Stimulated activated CD8-positive, alpha-beta memory T cell treated with anti-CD3 and anti-CD28 coated beads, Interleukin-4, amount 100 ng/mL, for 4 hours (primary cell): ENCODE results near the gene PVRIG.
"Not testable (repeated sequence)": the region's sequence is repeated elsewhere in the genome, so short reads cannot be mapped to it uniquely, and the experiment has no call there.

Source experiments
- DNase-seq, 2 donors: peaks; one replicate each; pipeline ENCODE4 v3.0.0-alpha.2; 2020; ENCODE audit warnings: low read depth in 2 of 2, low spot score in 1 of 2

PVRIG gene

DNA sequence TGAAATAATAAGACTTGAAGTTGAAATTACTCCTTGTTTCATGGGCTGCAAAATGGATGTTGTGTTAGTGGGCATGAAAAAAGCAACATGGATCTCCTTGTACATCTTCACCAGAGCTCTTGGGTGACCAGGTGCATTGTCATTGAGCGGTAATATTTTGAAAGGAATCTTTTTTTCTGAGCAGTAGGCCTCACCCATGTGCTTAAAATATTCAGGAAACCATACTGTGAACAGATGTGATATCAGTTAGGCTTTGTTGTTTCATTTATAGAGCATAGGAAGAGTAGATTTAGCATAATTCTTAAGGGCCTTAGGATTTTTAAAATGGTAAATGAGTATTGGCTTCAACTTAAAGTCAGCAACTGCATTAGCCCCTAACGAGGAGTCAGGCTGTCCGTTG, 26.8 kb upstream of the PVRIG start:
- no peak for DNase-seq

DNA sequence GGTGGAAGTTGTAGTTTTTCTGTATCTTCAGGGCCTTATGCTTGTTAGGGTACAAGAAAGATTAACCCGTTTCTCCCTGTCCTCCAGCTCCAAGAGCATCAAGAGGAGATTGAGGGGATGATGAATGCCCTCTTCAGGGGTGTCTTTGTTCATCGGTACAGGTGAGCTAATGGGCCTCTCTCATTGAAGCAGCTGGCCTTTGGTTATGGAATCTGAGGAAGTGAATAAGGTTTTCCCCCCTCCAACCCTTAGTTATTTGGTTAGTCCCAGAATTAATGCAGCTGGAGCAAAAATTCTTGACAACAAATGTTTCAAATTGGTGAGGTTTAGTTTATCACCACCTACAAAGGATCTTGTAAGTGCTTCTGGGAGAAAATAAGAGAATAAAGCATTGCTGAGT, 24.5 kb upstream of the PVRIG start:
- DNase-seq, result no peak

DNA sequence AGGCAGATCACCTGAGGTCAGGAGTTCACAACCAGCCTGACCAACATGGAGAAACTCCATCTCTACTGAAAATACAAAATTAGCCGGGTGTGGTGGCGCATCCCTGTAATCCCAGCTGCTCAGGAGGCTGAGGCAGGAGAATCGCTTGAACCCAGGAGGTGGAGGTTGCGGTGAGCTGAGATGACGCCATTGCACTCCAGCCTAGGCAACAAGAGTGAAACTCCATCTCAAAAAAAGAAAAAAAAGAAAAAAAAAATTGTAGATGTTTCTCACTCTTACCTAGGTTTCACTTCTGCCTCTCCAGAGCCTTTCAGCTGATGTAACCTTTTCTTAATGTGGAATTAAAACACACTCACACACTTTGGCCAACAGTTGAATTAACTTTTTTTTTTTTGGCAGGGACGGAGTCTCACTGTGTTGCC, 23.8 kb upstream of the PVRIG start:
- DNase-seq, result not testable (repeated sequence)

DNA sequence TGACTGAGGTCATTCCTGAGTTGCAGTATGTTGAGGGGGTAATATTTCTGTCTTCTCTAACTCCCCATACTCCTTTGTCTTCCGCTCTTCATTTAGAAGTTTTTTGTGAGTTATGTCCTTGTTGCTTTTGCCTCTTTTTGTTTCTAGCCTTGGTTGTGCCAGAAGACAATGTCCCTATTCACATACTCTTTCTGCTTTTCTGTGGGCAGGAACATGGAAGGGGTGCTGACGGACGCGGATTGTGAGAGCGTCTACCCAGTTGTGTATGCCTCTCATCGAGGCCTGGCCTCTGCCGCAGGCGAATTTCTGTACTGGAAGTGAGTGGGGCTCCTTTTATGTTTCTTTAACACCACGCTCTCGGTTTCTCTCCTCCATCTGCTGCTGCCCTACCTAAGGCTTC, 21.5 kb upstream of the PVRIG start:
- DNase-seq, result no peak

DNA sequence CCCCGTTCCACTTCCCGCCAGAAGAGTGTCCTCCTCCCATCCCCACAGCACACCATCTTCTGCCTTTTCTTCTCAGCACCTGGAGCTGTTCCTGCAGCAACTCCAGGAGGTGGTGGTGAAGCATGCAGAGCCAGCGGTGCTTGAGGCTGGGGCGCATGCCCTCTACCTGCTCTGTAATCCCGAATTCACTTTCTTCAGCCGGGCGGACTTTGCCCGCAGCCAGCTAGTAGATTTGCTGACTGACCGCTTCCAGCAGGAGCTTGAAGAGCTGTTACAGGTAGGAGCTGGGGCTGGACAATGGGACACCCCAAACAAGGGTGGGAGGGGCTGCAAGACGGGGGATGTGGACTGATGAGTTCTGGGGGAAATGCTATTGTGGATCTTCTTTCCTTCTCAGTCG, 19.1 kb upstream of the PVRIG start:
- DNase-seq, result no peak

DNA sequence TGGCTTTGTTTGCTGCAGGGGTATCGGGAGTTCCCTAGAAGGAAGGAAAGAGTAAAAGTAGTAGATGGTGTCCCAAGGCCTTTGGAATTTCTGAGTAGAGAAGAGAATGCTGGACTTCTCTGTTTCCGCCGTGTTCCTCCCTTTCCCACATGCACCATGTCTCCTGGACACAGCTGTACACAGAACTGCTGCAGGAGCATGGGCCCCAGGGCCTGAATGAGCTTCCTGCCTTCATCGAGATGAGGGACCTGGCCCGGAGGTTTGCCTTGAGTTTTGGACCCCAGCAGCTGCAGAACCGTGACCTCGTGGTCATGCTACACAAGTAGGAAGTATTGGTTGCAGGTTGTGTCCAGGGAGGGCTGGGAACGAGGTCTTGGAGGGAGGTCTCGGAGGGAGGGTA, 15.3 kb upstream of the PVRIG start:
- no peak for DNase-seq

DNA sequence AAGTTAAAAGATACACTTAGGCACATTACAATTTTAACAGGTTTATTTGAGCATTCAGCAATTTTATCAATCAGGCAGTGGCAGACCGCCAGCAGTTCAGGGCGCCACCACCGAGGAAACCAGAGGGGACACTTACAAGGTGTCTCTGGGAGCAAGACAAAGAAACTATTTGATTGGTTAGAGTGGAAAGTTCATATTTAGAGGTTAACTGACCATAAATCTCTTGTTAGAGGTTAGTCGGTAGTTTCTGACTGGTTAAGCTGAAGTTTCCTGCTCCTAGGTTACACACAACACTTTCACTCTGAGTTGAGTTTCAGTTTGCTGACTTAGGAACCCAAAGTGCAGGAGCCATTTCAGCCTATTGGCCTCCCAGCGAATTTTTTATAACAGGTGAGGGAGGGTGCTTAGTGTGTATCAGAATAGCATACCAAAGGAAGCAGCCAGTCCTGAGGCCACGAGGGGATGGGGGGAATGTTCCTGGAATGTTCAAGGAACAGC, 10.8 kb upstream of the PVRIG start:
- DNase-seq, result no peak

DNA sequence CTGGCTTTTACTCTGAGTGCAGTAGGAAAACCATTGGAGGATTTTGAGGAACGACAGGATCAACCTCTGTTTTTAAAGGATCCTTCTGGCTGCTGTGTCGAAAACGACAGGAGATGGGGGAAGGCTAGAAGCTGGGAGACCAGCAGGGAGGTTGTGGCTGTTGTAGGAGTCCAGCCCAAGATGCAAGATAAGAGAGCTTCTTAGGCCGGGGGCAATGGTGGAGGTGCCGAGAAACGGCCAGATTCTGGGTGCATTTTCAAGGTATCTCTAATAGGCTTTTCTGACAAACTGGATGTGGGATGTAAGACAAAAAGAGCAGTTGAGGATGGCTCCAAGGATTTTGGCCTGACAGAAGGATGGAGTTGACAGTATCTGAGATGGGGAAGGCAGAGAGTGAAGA, 10.3 kb upstream of the PVRIG start:
- no peak for DNase-seq

DNA sequence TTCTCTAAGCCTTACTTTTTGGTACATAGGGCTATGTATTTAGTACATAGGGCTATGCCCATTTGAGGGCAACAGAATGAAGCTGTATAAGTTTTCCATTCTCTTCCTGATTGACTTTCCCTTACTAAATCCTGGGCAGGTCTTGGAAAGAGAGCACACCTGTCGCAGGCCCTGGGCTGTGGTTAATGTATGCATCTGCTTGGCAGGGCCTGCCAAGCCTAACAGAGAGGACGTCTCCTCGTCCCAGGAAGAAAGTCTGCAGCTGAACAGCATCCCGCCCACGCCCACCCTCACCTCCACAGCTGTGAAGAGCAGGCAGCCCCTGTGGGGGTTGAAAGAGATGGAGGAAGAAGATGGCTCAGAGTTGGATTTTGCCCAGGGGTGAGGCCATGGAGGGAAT, 8.9 kb upstream of the PVRIG start:
- no peak for DNase-seq

DNA sequence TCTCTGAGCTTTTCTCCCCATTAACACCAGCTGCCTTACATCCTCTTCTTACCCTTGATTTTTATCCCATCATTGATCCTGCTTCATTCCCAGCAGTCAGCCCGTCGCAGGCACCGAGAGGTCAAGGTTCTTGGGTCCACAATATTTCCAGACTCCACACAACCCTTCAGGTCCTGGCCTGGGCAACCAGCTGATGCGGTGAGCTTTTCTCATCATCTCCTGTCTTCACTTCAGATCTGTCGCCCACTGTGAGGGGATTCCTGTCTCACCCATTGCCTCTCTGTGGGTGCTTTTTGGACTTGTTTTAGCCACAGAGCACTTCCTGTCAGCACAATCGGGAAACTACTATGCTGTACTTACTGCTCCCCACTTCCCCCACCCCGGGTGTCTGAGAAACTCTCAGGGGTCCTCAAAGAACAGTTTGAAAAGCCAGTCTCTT, 8.4 kb upstream of the PVRIG start:
- DNase-seq, result no peak

DNA sequence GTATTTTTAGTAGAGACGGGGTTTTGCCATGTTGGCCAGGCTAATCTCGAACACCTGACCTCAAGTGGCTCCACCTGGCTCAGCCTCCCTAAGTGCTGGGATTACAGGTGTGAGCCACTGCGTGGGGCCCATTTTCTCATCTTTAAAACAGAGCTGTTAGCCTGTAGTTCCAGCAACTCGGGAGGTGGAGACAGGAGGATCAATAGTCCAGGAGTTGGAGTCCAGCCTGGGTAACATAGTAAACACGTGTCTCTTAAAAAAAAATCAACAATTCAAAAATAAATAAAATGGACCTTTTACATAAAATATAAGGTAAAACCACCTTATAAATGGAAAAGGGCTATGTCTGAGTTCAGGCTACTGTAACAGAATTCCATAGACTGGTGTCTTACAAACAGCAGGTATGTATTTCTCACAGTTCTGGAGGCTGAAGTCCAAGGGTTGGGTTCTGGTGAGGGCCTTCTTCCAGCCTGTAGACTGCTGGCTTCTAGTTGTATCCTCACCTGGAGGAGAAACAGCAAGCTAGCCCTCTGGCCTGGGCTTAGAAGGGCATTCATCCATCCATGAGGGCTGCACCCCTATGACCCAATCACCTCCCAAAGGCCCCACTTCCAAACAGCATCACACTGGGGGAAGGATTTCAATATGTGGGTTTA, 7.0 kb upstream of the PVRIG start:
- DNase-seq, result no peak

DNA sequence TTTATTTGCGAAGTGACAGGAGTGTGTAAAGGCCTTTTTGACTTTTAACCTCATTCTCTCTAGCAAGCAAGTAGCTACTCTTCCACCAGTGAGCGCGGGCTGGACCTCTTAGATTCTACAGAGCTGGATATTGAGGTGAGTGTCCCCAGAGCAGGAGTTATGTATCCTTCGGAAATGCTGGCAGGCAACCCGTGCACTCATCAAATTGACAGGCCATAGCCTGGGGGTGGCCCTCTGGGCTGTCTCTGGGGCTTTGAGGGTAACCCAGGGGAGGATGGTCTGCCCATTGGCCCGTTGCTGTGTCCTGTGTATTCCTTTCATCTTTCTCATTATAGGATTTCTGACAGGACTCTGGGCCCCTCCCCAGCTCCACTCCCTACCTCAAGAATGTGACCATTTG, 6.1 kb upstream of the PVRIG start:
- DNase-seq, result no peak

DNA sequence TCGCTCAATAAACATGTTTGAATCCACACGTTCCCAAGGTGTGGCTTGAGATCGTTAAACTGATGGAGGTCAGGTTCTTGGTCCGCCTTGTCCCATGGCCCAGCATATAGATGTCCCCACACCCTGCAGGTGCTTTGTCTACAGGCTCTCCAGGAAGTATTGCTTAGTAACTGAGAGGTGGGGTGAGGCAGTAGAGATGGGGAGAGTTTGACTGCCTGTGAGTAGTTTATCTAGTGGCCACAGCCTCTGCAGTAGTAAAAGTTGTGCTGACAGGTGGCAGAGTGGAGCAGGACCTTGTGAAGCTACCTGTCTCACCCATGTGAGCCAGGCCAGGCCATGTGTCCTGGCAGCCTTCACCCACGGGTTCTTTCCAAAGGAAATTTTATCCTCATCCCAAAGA, 5.4 kb upstream of the PVRIG start:
- DNase-seq, result not testable (repeated sequence)

DNA sequence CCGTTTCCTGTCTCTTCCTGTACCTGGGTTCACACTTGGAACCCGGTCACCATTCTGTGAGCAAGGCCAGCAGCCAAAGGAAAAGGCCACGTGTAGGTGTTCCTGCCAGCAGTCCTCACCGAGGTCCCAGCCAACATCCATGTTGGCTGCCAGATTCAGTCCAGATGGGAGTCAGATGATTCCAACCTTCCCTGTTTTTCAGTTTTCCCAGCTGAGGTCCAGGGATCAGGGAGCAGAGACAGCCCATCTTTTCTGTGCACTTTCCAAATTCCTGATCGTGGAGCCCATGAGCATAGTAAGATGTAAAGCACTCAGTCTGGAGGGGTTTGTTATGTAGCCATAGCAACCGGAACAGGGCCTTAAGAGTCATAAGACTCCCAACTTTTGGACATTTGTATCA, 3.9 kb upstream of the PVRIG start:
- DNase-seq, result no peak

DNA sequence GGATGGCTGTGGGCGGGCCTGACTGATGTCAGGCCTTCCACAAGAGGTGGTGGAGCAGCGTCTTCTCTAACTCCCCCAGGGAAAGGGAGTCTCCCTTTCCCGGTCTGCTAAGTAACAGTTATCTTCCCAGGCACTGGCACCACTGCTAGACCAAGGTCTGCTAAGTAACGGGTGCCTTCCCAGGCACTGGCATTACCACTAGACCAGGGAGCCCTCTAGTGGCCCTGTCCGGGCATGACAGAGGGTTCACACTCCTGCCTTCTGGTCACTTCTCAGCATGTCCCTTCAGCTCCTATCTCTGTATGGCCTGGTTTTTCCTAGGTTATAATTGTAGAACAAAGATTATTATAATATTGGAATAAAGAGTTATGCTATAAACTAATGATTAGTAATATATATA, 1.8 kb upstream of the PVRIG start:
- DNase-seq, result peak; percentile 50 to 53

DNA sequence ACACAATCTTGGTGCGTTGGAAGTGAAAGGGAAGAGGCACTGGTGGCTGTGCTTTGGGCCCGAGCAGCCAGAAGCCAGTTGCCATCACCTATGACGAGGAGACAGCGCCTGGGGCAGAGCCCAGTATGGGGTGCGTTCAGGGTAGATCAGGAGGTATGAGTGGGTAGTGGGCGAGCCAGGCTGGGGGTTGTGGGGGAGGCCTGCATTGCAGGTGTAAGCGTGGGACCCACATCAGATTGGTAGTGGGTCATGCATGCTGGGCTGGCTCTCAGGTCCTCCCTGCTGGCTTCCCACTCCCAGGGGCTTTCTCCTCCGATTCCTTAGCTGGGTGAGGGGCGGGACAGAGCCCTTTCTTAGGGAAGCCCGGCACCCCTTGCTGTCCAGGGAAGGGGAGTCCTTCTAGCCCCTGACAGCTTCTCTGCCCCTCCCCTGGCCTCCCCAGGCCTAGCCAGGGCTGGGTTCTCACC, 445 bp upstream of the PVRIG start:
- DNase-seq, result no peak

DNA sequence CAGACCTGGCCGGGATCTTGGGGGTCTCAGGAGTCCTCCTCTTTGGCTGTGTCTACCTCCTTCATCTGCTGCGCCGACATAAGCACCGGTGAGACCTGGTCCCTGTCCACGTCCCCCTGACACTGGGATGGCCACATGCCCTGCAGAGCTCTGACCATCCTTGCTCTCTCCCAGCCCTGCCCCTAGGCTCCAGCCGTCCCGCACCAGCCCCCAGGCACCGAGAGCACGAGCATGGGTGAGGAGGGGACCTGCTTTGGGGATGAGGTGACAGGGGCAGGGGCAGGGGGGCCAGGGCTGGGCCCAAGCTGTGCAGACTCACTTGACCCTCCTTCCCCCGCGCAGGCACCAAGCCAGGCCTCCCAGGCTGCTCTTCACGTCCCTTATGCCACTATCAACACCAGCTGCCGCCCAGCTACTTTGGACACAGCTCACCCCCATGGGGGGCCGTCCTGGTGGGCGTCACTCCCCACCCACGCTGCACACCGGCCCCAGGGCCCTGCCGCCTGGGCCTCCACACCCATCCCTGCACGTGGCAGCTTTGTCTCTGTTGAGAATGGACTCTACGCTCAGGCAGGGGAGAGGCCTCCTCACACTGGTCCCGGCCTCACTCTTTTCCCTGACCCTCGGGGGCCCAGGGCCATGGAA, 959 bp downstream of the PVRIG start:
- DNase-seq, result no peak

DNA sequence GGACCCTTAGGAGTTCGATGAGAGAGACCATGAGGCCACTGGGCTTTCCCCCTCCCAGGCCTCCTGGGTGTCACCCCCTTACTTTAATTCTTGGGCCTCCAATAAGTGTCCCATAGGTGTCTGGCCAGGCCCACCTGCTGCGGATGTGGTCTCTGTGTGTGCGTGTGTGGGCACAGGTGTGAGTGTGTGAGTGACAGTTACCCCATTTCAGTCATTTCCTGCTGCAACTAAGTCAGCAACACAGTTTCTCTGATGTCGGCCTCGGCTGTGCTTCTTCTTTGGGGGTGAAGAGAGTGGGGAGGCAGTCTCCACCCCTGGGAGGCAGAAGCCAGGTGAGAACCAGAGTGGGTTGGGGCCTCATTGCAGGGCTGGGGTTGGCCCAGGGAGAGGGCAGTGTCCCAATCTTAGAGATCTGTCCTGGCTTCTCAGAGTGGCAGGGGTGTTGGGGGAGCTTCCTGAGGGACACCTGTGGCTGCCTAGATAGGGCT, 1.5 kb downstream of the PVRIG start:
- DNase-seq, result peak; percentile 58 to 62

DNA sequence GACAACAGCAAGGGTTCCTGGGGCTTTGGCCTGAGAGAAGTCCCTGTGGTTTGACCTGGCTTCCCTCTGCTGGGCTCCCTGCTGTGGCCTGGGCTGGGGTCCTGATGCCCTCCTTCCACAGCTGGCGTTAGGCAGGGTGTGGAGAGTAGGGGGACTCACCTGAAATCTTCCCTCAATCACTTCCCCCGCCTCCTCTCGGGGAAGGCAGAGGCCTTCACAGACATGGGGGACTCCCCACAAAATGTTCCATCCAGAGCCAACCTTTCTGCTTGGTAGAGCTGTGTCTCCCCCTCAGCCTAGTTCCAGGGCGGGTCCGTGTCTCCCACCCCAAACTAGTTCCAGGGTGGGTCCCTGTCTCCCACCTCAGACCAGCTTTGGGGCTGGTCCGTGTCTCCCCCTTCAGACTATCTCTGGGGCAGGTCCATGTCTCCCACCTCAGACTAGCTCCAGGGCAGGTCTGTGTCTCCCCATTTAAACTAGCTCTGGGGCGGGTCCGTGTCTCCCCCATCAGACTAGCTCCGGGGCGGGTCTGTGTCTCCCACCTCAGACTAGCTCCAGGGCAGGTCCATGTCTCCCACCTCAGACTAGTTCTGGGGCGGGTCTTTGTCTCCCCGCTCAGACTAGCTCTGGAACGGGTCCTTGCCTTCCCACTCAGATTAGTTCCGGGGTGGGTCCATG, 2.2 kb downstream of the PVRIG start:
- no peak for DNase-seq

DNA sequence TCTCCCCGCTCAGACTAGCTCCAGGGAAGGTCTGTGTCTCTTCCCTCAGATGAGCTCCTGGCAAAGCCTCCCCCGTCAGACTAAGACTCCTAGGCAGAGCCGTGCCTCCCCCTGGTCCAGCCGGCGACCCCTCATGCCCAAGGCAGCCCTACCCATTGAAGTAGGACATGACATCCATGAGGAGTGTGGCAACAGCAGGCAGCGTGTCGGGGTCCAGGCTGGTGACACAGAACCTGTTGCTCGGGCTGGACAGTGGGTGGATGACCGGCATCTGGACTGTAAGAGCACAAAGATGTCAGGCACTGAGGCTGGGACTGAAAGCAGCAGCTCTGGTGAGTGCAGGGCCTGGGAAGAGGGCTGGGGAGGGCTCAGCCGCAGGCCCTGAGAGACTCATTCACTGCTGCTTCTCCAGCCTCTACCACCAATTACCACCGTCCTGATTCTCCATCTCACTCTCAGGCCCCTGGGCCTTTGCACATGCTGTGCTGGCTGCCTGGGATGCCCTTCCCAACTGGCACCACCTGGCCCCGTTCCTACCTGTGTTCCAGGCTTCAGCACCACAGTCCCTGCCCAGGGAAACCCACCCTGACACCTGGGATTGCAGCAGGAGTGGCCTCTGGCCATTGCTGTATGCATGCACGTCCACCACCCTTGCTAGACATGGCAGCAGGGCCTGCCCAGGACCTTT, 2.8 kb downstream of the PVRIG start:
- no peak for DNase-seq

DNA sequence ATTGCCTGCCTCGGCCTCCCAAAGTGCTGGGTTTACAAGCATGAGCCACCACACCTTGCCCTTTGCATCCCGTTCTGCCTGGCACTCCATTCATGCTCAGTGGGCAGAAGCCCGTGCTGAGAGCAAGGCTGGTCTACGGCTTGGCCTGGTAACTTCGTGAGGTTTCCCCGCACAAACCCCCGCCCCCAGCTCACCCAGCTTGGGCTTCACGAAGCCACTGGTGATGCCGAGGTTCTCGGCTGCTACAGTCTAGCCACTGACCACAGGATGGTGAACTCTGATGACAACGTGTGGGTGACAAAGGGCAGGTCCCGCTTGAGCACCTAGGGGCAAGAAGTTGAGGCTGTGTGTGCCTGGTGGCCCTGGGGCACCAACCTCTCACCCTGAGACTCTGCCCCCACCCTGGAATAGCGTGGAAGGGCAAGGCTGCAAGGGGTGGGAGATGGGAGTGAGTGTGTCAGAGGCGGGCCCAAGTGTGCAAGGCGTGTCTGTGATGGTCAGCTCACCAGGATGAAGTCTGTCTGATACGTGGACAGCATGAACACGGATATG, 3.7 kb downstream of the PVRIG start:
- not testable (repeated sequence) for DNase-seq
